ENCODE measurements around the gene CERS4.

Gene CERS4

GRCh38 chr19:8304841-8305621 lies 95.9 kb downstream of the CERS4 start:
- ChIA-PET POLR2A (interaction anchor here (0.7 kb wide), 1 partner anchor 1555 kb away, joined by 7 read pairs; no protein-coding TSS in a partner anchor), CTCF (interaction anchor here (1.4 kb wide), 1 partner anchor 36 kb away, joined by 4 read pairs; no protein-coding TSS in a partner anchor)
- DNase-seq (ENCODE audit: extremely low spot score), result no peak
- no peak for TF ChIP-seq CTCF (IDR thresholded peaks at IDR 0.05; ENCODE audit: control extremely low read depth, extremely low read depth, low read depth, missing control alignments)

- no peak for TF ChIP-seq CTCF (IDR thresholded peaks at IDR 0.05; ENCODE audit: control extremely low read depth, extremely low read depth, low read depth, missing control alignments)
- no peak for DNase-seq (ENCODE audit: extremely low spot score)
- POLR2A ChIA-PET, result no interaction called here
- CTCF ChIA-PET, result interaction anchor here (1.9 kb wide), 1 partner anchor 108 kb away, joined by 4 read pairs; the partner anchor contains the start of gene MARCHF2
Observed at GRCh38 chr19:8305798-8306197, 96.6 kb downstream of the CERS4 start.

- no peak for DNase-seq (ENCODE audit: extremely low spot score)
- TF ChIP-seq CTCF (IDR thresholded peaks at IDR 0.05; ENCODE audit: control extremely low read depth, extremely low read depth, low read depth, missing control alignments), result no peak
- CTCF ChIA-PET, result interaction anchor here (1.9 kb wide), 1 partner anchor 107 kb away, joined by 4 read pairs; the partner anchor contains the start of gene MARCHF2
- POLR2A ChIA-PET, result no interaction called here
Observed at GRCh38 chr19:8306235-8307054, 97.3 kb downstream of the CERS4 start.

- DNase-seq (ENCODE audit: extremely low spot score), result no peak
- no peak for TF ChIP-seq CTCF (IDR thresholded peaks at IDR 0.05; ENCODE audit: control extremely low read depth, extremely low read depth, low read depth, missing control alignments)
- POLR2A ChIA-PET, result interaction anchor here (0.7 kb wide), 1 partner anchor 16 kb away, joined by 3 read pairs; no protein-coding TSS in a partner anchor
- CTCF ChIA-PET, result interaction anchor here (1.9 kb wide), 1 partner anchor 106 kb away, joined by 4 read pairs; the partner anchor contains the start of gene MARCHF2
Observed at GRCh38 chr19:8307400-8307964, 98.3 kb downstream of the CERS4 start.

GRCh38 chr19:8307965-8308866 lies 99.0 kb downstream of the CERS4 start, which contains the start of gene CD320:
Gene CD320 (minus strand): TSS chr19:8308358. CDS start chr19:8308290, 68 bp downstream.
- ChIA-PET POLR2A (interaction anchor here (0.7 kb wide), 1 partner anchor 15 kb away, joined by 3 read pairs; no protein-coding TSS in a partner anchor), CTCF (interaction anchor here (1.9 kb wide), 1 partner anchor 106 kb away, joined by 4 read pairs; the partner anchor contains the start of gene MARCHF2)
- peak; percentile 94 for DNase-seq (ENCODE audit: extremely low spot score)
- TF ChIP-seq CTCF (IDR thresholded peaks at IDR 0.05; ENCODE audit: control extremely low read depth, extremely low read depth, low read depth, missing control alignments), result no peak
